BE2C (cell line): ENCODE measurements around the gene PREB.

Experiments
- DNase-seq: peaks from one replicate; pipeline ENCODE4 v3.0.0-alpha.2; 2020
- H3K27me3 ChIP-seq: fragments of 250-450 bp; sonication (Bioruptor Pico); 2 replicates; pipeline ENCODE4 v1.5.1; 2020; ENCODE audit warnings: mild to moderate bottlenecking
- H3K36me3 ChIP-seq: fragments of 250-450 bp; sonication (Bioruptor Pico); 2 replicates; pipeline ENCODE4 v1.5.1; 2020; ENCODE audit warnings: mild to moderate bottlenecking
- H3K4me1 ChIP-seq: fragments of 250-450 bp; sonication (Bioruptor Pico); 2 replicates; pipeline ENCODE4 v1.5.1; 2020
- H3K4me3 ChIP-seq: 2 replicates; pipeline ENCODE4 v1.5.1; 2011; ENCODE audit warnings: low read depth, low read length
- H3K9me3 ChIP-seq: fragments of 250-450 bp; sonication (Bioruptor Pico); 2 replicates; pipeline ENCODE4 v1.5.1; 2020
- TF ChIP-seq, protein P1 (sequence below): IDR thresholded peaks from 2 replicates; pipeline ENCODE4 v1.5.1; 2012; ENCODE audit warnings: mild to moderate bottlenecking, low read depth, low read length

PREB gene

DNA sequence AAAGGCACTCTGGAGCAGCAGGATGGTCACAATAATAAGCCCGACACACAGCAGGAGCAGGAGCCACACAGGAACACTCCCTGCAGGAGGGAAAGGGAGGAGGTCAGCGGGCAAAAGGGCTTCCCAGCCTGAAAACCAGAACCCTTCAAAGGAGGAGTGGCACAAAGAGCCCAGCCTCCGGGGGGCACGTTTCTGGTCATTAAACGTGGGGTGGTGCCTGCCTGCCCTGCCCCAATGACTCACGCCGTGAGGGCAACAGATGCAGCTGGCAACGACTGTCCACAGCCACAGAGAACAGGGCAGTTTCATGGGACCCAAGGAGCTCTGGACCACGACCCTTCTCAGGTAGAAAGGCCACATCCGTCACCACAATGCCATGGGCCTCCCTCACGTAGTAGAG, 3.0 kb downstream of the PREB start:
- Histone ChIP-seq H3K9me3 (no peaks in the 10 kb centered on the region), H3K4me1 (no peaks in the 10 kb centered on the region; the same call in 1 of the 2 replicates), H3K4me3 (no peak overlapping the region), H3K36me3 (peaks cover 24% of the 10 kb centered on the region), H3K27me3 (no peaks in the 10 kb centered on the region)
- TF ChIP-seq, protein P1, sequence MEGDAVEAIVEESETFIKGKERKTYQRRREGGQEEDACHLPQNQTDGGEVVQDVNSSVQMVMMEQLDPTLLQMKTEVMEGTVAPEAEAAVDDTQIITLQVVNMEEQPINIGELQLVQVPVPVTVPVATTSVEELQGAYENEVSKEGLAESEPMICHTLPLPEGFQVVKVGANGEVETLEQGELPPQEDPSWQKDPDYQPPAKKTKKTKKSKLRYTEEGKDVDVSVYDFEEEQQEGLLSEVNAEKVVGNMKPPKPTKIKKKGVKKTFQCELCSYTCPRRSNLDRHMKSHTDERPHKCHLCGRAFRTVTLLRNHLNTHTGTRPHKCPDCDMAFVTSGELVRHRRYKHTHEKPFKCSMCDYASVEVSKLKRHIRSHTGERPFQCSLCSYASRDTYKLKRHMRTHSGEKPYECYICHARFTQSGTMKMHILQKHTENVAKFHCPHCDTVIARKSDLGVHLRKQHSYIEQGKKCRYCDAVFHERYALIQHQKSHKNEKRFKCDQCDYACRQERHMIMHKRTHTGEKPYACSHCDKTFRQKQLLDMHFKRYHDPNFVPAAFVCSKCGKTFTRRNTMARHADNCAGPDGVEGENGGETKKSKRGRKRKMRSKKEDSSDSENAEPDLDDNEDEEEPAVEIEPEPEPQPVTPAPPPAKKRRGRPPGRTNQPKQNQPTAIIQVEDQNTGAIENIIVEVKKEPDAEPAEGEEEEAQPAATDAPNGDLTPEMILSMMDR: no peak
- no peak for DNase-seq

DNA sequence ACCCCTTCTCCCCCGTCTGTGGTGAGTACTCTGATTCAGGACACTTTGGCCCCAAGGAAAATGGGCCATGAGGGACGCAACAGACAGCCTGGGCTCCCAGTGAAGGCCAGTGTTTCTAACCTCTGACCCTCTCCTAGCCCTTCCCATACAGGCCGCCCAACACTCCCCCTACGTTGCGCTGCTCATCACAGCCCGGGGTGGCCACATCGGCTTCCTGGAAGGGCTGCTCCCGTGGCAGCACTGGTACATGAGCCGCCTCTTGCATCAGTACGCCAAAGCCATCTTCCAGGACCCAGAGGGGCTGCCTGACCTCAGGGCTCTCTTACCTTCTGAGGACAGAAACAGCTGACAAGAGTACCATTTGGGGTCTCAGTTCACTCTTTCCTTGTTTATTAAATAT, 4.0 kb downstream of the PREB start:
- TF ChIP-seq, protein P1: no peak
- no peak for DNase-seq
- H3K27me3 ChIP-seq: no peaks in the 10 kb centered on the region
- H3K9me3 ChIP-seq: no peaks in the 10 kb centered on the region
- H3K4me1 ChIP-seq: no peaks in the 10 kb centered on the region; the same call in 1 of the 2 replicates
- H3K36me3 ChIP-seq: peaks cover 24% of the 10 kb centered on the region
- H3K4me3 ChIP-seq: no peak overlapping the region

DNA sequence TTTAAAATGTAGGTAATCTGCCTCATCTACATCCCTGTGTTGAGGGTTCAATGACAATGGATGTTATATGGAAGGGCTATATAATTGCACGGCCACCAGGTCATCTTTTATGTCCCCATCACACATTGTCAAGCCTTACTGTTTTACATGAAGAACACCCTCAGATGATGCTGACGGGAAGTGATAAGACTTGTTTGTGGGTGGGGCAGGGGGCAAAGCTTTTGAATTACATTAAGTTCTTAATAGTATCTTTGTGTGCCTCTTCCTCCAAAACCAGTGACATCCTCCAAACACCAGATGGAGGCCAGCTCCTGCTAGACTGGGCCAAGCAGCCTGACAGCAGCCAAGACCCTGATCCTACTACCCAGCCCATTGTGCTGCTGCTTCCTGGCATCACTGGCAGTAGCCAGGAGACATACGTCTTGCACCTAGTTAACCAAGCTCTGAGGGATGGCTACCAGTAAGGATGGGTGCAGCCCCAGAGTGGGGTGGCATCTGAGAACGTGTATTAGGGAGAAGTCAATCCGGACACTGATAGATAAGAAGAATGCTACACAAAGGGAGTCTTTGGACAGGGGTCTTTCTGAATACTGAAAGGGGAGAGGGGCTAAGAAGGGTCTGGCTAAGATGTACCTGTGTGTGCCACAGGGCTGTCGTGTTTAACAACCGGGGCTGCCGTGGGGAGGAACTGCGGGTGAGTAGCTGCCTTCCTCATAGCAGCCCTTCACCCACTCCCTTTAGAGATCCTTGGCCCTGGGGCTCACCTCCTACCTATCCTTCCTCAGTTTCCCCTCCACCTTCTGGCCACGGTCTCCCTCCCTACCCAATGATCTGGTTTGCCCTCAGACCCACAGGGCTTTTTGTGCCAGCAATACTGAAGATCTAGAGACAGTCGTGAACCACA, 5.5 kb downstream of the PREB start:
- Histone ChIP-seq H3K9me3 (no peaks in the 10 kb centered on the region), H3K36me3 (peaks cover 24% of the 10 kb centered on the region), H3K4me1 (no peaks in the 10 kb centered on the region; the same call in none of the 2 replicates), H3K4me3 (no peak overlapping the region), H3K27me3 (no peaks in the 10 kb centered on the region)
- TF ChIP-seq, protein P1: no peak
- no peak for DNase-seq

- H3K36me3 ChIP-seq: peaks cover 24% of the 10 kb centered on the region
- H3K9me3 ChIP-seq: no peaks in the 10 kb centered on the region
- no peaks in the 10 kb centered on the region; the same call in 1 of the 2 replicates for H3K4me1 ChIP-seq
- DNase-seq: no peak
- H3K4me3 ChIP-seq: no peak overlapping the region
- TF ChIP-seq, protein P1: no peak
- no peaks in the 10 kb centered on the region for H3K27me3 ChIP-seq
These were observed 6.4 kb downstream of the PREB start for GRCh38 chr2:27127883-27128667.

DNA sequence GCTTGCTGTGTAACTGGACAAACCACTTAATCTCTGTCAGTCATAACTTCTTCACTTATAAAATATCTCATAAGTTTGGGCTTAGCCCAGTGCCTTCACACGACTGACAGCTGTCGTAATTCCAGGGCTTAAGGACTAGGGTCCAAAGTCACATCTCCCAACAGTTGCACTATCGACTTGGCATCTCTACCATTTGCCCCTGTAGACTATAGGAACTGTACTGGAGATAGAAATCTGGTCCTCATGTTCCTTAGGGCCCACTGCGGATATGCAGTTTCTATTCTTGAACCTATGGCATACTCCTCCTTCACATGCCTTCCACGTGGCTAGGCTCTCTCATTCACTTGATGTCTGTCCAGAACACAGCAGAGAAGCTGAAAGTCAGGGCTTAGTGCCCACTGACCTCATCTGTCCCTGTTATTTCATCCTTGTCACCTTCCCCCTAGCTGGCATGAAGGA, 8.2 kb downstream of the PREB start:
- no peaks in the 10 kb centered on the region for H3K27me3 ChIP-seq
- no peaks in the 10 kb centered on the region for H3K9me3 ChIP-seq
- no peaks in the 10 kb centered on the region; the same call in 1 of the 2 replicates for H3K4me1 ChIP-seq
- TF ChIP-seq, protein P1: no peak
- DNase-seq: no peak
- peaks cover 9% of the 10 kb centered on the region for H3K36me3 ChIP-seq
- no peak overlapping the region for H3K4me3 ChIP-seq
